ENCODE results near the gene FRY. TPM values are rescaled to one million over a fixed set of nuclear protein-coding genes. Genes with fewer than 3 reads are reported as not detected.

The FRY gene
- total RNA-seq, 1 donor from 2014 or later, result 38.8 TPM

GRCh38 chr13:32297206-32297605 is 265.6 kb downstream of the FRY start:
- no peak overlapping the region for H3K4me3 Mint-ChIP-seq (ENCODE audit: unreplicated experiment)
- no peaks in the 10 kb centered on the region for H3K9me3 Mint-ChIP-seq (ENCODE audit: low read depth)
- no peak for TF ChIP-seq CTCF (IDR thresholded peaks at IDR 0.05)
- H3K27ac Mint-ChIP-seq (ENCODE audit: unreplicated experiment), result no peak overlapping the region
- peaks cover 9% of the 10 kb centered on the region for H3K36me3 Mint-ChIP-seq (ENCODE audit: low read depth)
- no peaks in the 10 kb centered on the region for H3K27me3 Mint-ChIP-seq (ENCODE audit: low read depth)
- DNase-seq (ENCODE audit: low spot score), result no peak
- H3K4me1 Mint-ChIP-seq (ENCODE audit: low read depth), result no peaks in the 10 kb centered on the region

- Mint-ChIP-seq H3K4me1 (ENCODE audit: low read depth) (no peaks in the 10 kb centered on the region), H3K27me3 (ENCODE audit: low read depth) (no peaks in the 10 kb centered on the region), H3K9me3 (ENCODE audit: low read depth) (no peaks in the 10 kb centered on the region), H3K36me3 (ENCODE audit: low read depth) (peaks cover 6% of the 10 kb centered on the region), H3K4me3 (ENCODE audit: unreplicated experiment) (no peak overlapping the region), H3K27ac (ENCODE audit: unreplicated experiment) (no peak overlapping the region)
- TF ChIP-seq CTCF (IDR thresholded peaks at IDR 0.05), result no peak
- no peak for DNase-seq (ENCODE audit: low spot score)
These were observed 267.1 kb downstream of the FRY start for GRCh38 chr13:32298695-32299094.

- TF ChIP-seq CTCF (IDR thresholded peaks at IDR 0.05), result no peak
- H3K36me3 Mint-ChIP-seq (ENCODE audit: low read depth), result peaks cover 5% of the 10 kb centered on the region
- no peaks in the 10 kb centered on the region for H3K4me1 Mint-ChIP-seq (ENCODE audit: low read depth)
- no peak overlapping the region for H3K4me3 Mint-ChIP-seq (ENCODE audit: unreplicated experiment)
- no peaks in the 10 kb centered on the region for H3K9me3 Mint-ChIP-seq (ENCODE audit: low read depth)
- no peak overlapping the region for H3K27ac Mint-ChIP-seq (ENCODE audit: unreplicated experiment)
- H3K27me3 Mint-ChIP-seq (ENCODE audit: low read depth), result no peaks in the 10 kb centered on the region
- no peak for DNase-seq (ENCODE audit: low spot score)
These were observed 268.3 kb downstream of the FRY start for GRCh38 chr13:32299893-32300292.

- H3K27me3 Mint-ChIP-seq (ENCODE audit: low read depth), result no peaks in the 10 kb centered on the region
- no peaks in the 10 kb centered on the region for H3K9me3 Mint-ChIP-seq (ENCODE audit: low read depth)
- no peak overlapping the region for H3K4me3 Mint-ChIP-seq (ENCODE audit: unreplicated experiment)
- no peaks in the 10 kb centered on the region for H3K4me1 Mint-ChIP-seq (ENCODE audit: low read depth)
- DNase-seq (ENCODE audit: low spot score), result no peak
- no peak for TF ChIP-seq CTCF (IDR thresholded peaks at IDR 0.05)
- H3K27ac Mint-ChIP-seq (ENCODE audit: unreplicated experiment), result no peak overlapping the region
- H3K36me3 Mint-ChIP-seq (ENCODE audit: low read depth), result peaks cover 5% of the 10 kb centered on the region
These were observed 268.8 kb downstream of the FRY start for GRCh38 chr13:32300406-32300805.

- TF ChIP-seq CTCF (IDR thresholded peaks at IDR 0.05), result no peak
- Mint-ChIP-seq H3K4me1 (ENCODE audit: low read depth) (no peaks in the 10 kb centered on the region), H3K9me3 (ENCODE audit: low read depth) (peaks cover under 1% of the 10 kb centered on the region)
These were observed 269.3 kb downstream of the FRY start for GRCh38 chr13:32300920-32301319.

More at GRCh38 chr13:32300920-32301319, 269.3 kb downstream of the FRY start:
- Mint-ChIP-seq H3K36me3 (ENCODE audit: low read depth) (peaks cover 3% of the 10 kb centered on the region), H3K27me3 (ENCODE audit: low read depth) (no peaks in the 10 kb centered on the region), H3K4me3 (ENCODE audit: unreplicated experiment) (no peak overlapping the region), H3K27ac (ENCODE audit: unreplicated experiment) (no peak overlapping the region)
- no peak for DNase-seq (ENCODE audit: low spot score)

Measured in chondrocyte (in vitro differentiated cells).